ENCODE measurements around the gene CDON. TPM values are rescaled to one million over a fixed set of nuclear protein-coding genes. Genes with fewer than 3 reads are reported as not detected.
A peak's percentile ranks its signal among the peaks of the same experiment; 100 is the strongest.

CDON gene
- total and polyA plus RNA-seq, 2 of the 13 experiments (the other 11 are each of a cell fraction or from before 2014, with no cell fraction given), result 9.6 to 12.8 TPM

DNA sequence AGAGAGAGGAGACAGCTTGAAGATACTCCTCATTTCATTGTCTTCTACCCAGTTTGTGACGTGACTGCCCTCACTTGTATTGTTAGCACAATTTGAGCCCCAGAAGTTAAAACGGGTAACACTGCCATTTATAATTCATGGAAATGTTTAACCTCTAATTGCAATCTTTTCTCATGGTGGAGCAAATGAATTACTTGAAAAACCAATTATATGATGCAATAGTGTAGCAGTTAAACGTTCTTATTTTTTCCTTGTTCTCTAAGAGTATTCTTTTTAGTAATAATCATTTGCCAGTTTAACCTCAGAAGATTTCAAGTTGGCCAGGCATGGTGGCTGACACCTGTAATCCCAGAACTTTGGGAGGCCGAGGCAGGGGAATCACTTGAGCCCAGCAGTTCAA is 56.6 kb downstream of the CDON start:
- FAIRE-seq (no peak), ATAC-seq (no peak), DNase-seq (ENCODE audit: low spot score) (no peak)
- Histone ChIP-seq H4K20me1 (ENCODE audit: insufficient read depth, low read length) (no peaks in the 10 kb centered on the region), H3K79me2 (ENCODE audit: insufficient read depth, low read length) (no peaks in the 10 kb centered on the region), H3K9ac (ENCODE audit: insufficient read depth, low read depth, low read length) (no peak overlapping the region), H3K27me3 (ENCODE audit: control insufficient read depth in 1 of 2, insufficient read depth in 2 of 2, low read length in 2 of 2) (no peaks in the 10 kb centered on the region), H3K36me3 (replicated peaks in 1 of 2; ENCODE audit: control insufficient read depth in 1 of 2, insufficient read depth in 2 of 2, low read length in 2 of 2) (peaks cover 2 to 22% of the 10 kb centered on the region in 2 experiments; a peak in 3 of 5 replicates), H3K27ac (ENCODE audit: extremely low read length, insufficient read depth, low read length) (no peak overlapping the region), H3K4me3 (replicated peaks in 1 of 3; ENCODE audit: insufficient read depth in 1 of 3, low read depth in 2 of 3, low read length in 3 of 3) (no peak overlapping the region), H3K4me2 (ENCODE audit: low read depth, low read length) (no peak overlapping the region), H3K9me3 (ENCODE audit: low read length) (no peaks in the 10 kb centered on the region), H2AFZ (ENCODE audit: low read length) (no peak overlapping the region), H3K4me1 (ENCODE audit: insufficient read depth, low read length) (peaks cover 22% of the 10 kb centered on the region)
- POLR2A ChIA-PET, result no interaction called here
- TF ChIP-seq CEBPB (IDR thresholded peaks at IDR 0.05; ENCODE audit: borderline replicate concordance, low read depth, low read length) (peak; percentile 48; the same call in 1 of the 2 replicates), ZNF883 (CRISPR knock-in tag; IDR thresholded peaks at IDR 0.05; ENCODE audit: not compliant biosample characterization) (no peak), PITX1 (CRISPR knock-in tag; IDR thresholded peaks at IDR 0.05) (no peak)
- BruUV-seq (replicated peaks), result no TSS peak
- in situ Hi-C loops (cut with HindIII; ENCODE audit: extremely low pct_ligation_motif_present, low pct_unique_long_range_greater_than_20kb) (no loop called here), intact Hi-C loops (cut with micrococcal nuclease; ENCODE audit: unreplicated experiment) (no loop called here)
- CTCF ChIA-PET (ENCODE audit: low intra/inter-chr PET ratio, low total read pairs), result no interaction called here
- WGBS (ENCODE audit: low lambda C conversion rate), result 94% methylated on average over 4 of the region's 4 CpGs

DNA sequence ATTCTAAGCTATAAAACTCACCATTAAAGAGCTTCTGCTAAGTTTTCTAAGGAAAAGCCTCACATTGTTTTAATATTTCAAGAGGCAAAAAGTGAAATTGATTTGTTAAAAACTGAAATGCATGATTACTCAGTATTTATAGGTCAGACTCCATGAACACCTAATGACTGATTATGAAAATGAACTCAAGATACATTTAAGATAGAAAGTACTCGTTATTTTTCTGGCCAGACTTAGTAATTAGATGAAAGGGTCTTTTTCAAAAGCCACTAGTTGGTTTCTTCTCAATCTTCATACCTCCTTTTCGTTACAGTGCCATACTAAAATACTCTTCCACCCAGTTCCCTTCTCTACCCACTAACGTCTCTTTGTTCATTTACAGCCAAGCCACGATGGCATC is 60.5 kb downstream of the CDON start:
- CTCF ChIA-PET (ENCODE audit: low intra/inter-chr PET ratio, low total read pairs), result no interaction called here
- H3K4me1 ChIP-seq (ENCODE audit: insufficient read depth, low read length), result peaks cover 4% of the 10 kb centered on the region
- ATAC-seq (no peak), DNase-seq (ENCODE audit: low spot score) (no peak), FAIRE-seq (no peak)
- H3K4me3 ChIP-seq (replicated peaks in 1 of 3; ENCODE audit: insufficient read depth in 1 of 3, low read depth in 2 of 3, low read length in 3 of 3), result no peak overlapping the region
- no peak overlapping the region for H2AFZ ChIP-seq (ENCODE audit: low read length)
- H3K36me3 ChIP-seq (replicated peaks in 1 of 2; ENCODE audit: control insufficient read depth in 1 of 2, insufficient read depth in 2 of 2, low read length in 2 of 2), result peaks cover 2 to 26% of the 10 kb centered on the region in 2 experiments; a peak in 3 of 5 replicates
- no peaks in the 10 kb centered on the region for H3K79me2 ChIP-seq (ENCODE audit: insufficient read depth, low read length)
- 94% methylated on average over 4 of the region's 4 CpGs for WGBS (ENCODE audit: low lambda C conversion rate)
- H3K27me3 ChIP-seq (ENCODE audit: control insufficient read depth in 1 of 2, insufficient read depth in 2 of 2, low read length in 2 of 2), result no peaks in the 10 kb centered on the region
- POLR2A ChIA-PET, result no interaction called here
- TF ChIP-seq ZNF780A (CRISPR knock-in tag; IDR thresholded peaks at IDR 0.05), result no peak
- TF ChIP-seq, protein P1, sequence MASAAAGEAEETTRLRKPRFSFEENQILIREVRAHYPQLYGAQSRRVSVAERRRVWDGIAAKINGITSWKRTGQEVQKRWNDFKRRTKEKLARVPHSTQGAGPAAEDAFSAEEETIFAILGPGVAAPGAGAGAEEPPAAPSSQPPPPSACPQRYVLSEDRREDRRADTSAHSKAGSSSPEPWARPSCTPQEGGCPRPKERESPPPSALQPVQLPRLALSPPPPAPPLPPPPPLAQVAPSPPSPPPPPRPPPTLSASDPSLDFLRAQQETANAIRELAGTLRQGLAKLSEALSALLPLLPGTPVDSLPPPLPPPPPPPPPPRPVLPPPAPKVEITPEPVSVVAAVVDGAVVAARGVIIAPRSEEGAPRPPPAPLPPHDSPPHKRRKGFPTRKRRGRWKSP (CRISPR knock-in tag; IDR thresholded peaks at IDR 0.05), result no peak
- no peak for TF ChIP-seq SRSF1 (optimal IDR thresholded peaks at IDR 0.05; ENCODE audit: low read depth, low read length)
- TF ChIP-seq HDAC1 (CRISPR knock-in tag; IDR thresholded peaks at IDR 0.05), result no peak
- TF ChIP-seq ZNF124 (CRISPR knock-in tag; IDR thresholded peaks at IDR 0.05), result no peak
- TF ChIP-seq HNRNPH1 (optimal IDR thresholded peaks at IDR 0.05; ENCODE audit: low read depth, low read length), result no peak
- TF ChIP-seq MED13 (CRISPR knock-in tag; IDR thresholded peaks at IDR 0.05), result no peak
- TF ChIP-seq PAF1 (CRISPR knock-in tag; IDR thresholded peaks at IDR 0.05), result no peak
- TF ChIP-seq NR2F6 (IDR thresholded peaks at IDR 0.05), result no peak
- TF ChIP-seq NR2F6 (CRISPR knock-in tag; IDR thresholded peaks at IDR 0.05), result no peak
- no peak for TF ChIP-seq RBM22 (optimal IDR thresholded peaks at IDR 0.05; ENCODE audit: low read length)
- no peak for TF ChIP-seq JUN (CRISPR knock-in tag; IDR thresholded peaks at IDR 0.05)
- TF ChIP-seq, protein P2, sequence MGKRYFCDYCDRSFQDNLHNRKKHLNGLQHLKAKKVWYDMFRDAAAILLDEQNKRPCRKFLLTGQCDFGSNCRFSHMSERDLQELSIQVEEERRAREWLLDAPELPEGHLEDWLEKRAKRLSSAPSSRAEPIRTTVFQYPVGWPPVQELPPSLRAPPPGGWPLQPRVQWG (CRISPR knock-in tag; IDR thresholded peaks at IDR 0.05; ENCODE audit: borderline replicate concordance, low read depth), result no peak
- no peak for TF ChIP-seq EP300 (IDR thresholded peaks at IDR 0.05; ENCODE audit: low read depth in 2 of 2, low read length in 2 of 2)
- no peak for TF ChIP-seq EP300 (CRISPR knock-in tag; IDR thresholded peaks at IDR 0.05; ENCODE audit: borderline replicate concordance)
- no peak for TF ChIP-seq SP4 (CRISPR knock-in tag; IDR thresholded peaks at IDR 0.05)
- no peak for TF ChIP-seq NFKB2 (CRISPR knock-in tag; IDR thresholded peaks at IDR 0.05; ENCODE audit: borderline replicate concordance)
- no peak for TF ChIP-seq AGO1 (IDR thresholded peaks at IDR 0.05; ENCODE audit: low read depth, low read length, poor library complexity, severe bottlenecking)
- no peaks in the 10 kb centered on the region for H3K9me3 ChIP-seq (ENCODE audit: low read length)
- BruUV-seq (replicated peaks), result no TSS peak
- H4K20me1 ChIP-seq (ENCODE audit: insufficient read depth, low read length), result no peaks in the 10 kb centered on the region
- in situ Hi-C loops (cut with HindIII; ENCODE audit: extremely low pct_ligation_motif_present, low pct_unique_long_range_greater_than_20kb), result no loop called here
- H3K9ac ChIP-seq (ENCODE audit: insufficient read depth, low read depth, low read length), result no peak overlapping the region
- intact Hi-C loops (cut with micrococcal nuclease; ENCODE audit: unreplicated experiment), result no loop called here
- no peak overlapping the region for H3K27ac ChIP-seq (ENCODE audit: extremely low read length, insufficient read depth, low read length)
- H3K4me2 ChIP-seq (ENCODE audit: low read depth, low read length), result no peak overlapping the region

Measured in HepG2 (cell line).